ENCODE results near the gene TMCO4. TPM values are rescaled to one million over a fixed set of nuclear protein-coding genes. Genes with fewer than 3 reads are reported as not detected.

The TMCO4 gene
- total RNA-seq, 1 donor from 2014 or later, result 24.3 TPM

GRCh38 chr1:19815801-19816736 is 16.4 kb upstream of the TMCO4 start:
- Histone ChIP-seq H3K36me3 (no peaks in the 10 kb centered on the region), H3K27me3 (no peaks in the 10 kb centered on the region), H3K4me1 (no peaks in the 10 kb centered on the region), H3K27ac (no peak overlapping the region), H3K9me3 (no peaks in the 10 kb centered on the region), H3K4me3 (no peak overlapping the region)
- intact Hi-C loops (cut with DNase I), result no loop called here
- DNase-seq (no peak), ATAC-seq (no peak)
- no peak for TF ChIP-seq CTCF (IDR thresholded peaks at IDR 0.05)

- no peak within 1 kb of the TSS for H3K27ac ChIP-seq
- H3K27me3 ChIP-seq, result no peaks in the 10 kb centered on the region
- H3K4me3 ChIP-seq, result no peak within 1 kb of the TSS
- no peaks in the 10 kb centered on the region for H3K36me3 ChIP-seq
- H3K9me3 ChIP-seq, result no peaks in the 10 kb centered on the region
- intact Hi-C loops (cut with DNase I), result no loop called here
- no peaks in the 10 kb centered on the region for H3K4me1 ChIP-seq
- no peak for TF ChIP-seq CTCF (IDR thresholded peaks at IDR 0.05)
- ATAC-seq (peak; percentile 81), DNase-seq (peak; percentile 76)
These were observed 15.2 kb upstream of the TMCO4 start, which contains the start of gene RNF186 for GRCh38 chr1:19814681-19815503. RNF186 (minus strand) TSS chr1:19815283; CDS start chr1:19815101, 182 bp downstream.

- TF ChIP-seq CTCF (IDR thresholded peaks at IDR 0.05), result no peak
- no peaks in the 10 kb centered on the region for H3K9me3 ChIP-seq
- DNase-seq (no peak), ATAC-seq (no peak)
- H3K27me3 ChIP-seq, result no peaks in the 10 kb centered on the region
- H3K36me3 ChIP-seq, result no peaks in the 10 kb centered on the region
- no peak overlapping the region for H3K27ac ChIP-seq
- no peak overlapping the region for H3K4me3 ChIP-seq
- no peaks in the 10 kb centered on the region for H3K4me1 ChIP-seq
- intact Hi-C loops (cut with DNase I), result no loop called here
These were observed 14.5 kb upstream of the TMCO4 start for GRCh38 chr1:19814244-19814661.

- Histone ChIP-seq H3K4me3 (no peak overlapping the region), H3K27ac (no peak overlapping the region), H3K9me3 (no peaks in the 10 kb centered on the region), H3K4me1 (no peaks in the 10 kb centered on the region), H3K27me3 (no peaks in the 10 kb centered on the region), H3K36me3 (no peaks in the 10 kb centered on the region)
- ATAC-seq (no peak), DNase-seq (no peak)
- intact Hi-C loops (cut with DNase I), result no loop called here
- TF ChIP-seq CTCF (IDR thresholded peaks at IDR 0.05), result no peak
These were observed 13.9 kb upstream of the TMCO4 start for GRCh38 chr1:19813643-19813960.

- H3K9me3 ChIP-seq, result no peaks in the 10 kb centered on the region
- DNase-seq (no peak), ATAC-seq (no peak)
- intact Hi-C loops (cut with DNase I), result no loop called here
- no peaks in the 10 kb centered on the region for H3K27me3 ChIP-seq
- TF ChIP-seq CTCF (IDR thresholded peaks at IDR 0.05), result no peak
- no peak overlapping the region for H3K27ac ChIP-seq
- no peaks in the 10 kb centered on the region for H3K36me3 ChIP-seq
- H3K4me1 ChIP-seq, result no peaks in the 10 kb centered on the region
- no peak overlapping the region for H3K4me3 ChIP-seq
These were observed 13.3 kb upstream of the TMCO4 start for GRCh38 chr1:19812875-19813642.
